ENCODE data around the gene KRTAP22-1. TPM values are rescaled to one million over a fixed set of nuclear protein-coding genes. Genes with fewer than 3 reads are reported as not detected.

The KRTAP22-1 gene
- total RNA-seq, 1 donor: not detected

GRCh38 chr21:30612132-30612531 is 11.2 kb downstream of the KRTAP22-1 start:
- Histone ChIP-seq H3K4me3 (ENCODE audit: low read length) (no peak overlapping the region), H3K27me3 (ENCODE audit: insufficient read depth, low read length) (no peaks in the 10 kb centered on the region), H3K4me1 (ENCODE audit: insufficient read depth, low read length) (no peaks in the 10 kb centered on the region), H3K9me3 (ENCODE audit: low read depth, low read length) (no peaks in the 10 kb centered on the region)

DNA sequence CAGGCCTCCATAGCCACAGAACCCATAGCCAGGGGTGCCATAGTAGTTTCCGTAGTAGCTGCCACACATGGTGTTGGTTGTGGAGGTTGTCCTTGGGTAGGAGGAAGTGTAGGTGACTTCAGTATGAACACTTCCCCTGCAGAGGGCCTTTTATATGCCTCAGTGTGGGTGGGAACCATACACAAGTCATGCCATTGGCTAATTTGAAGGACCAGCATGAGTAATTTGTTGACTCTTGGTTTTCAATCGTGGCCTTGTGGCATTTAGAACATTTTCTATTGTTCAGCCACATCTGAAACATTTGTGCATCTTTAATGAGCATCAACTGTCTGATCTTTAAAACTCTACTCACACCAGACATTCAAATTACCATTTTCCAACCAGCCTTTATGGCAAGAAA is 12.9 kb downstream of the KRTAP22-1 start, which contains the start of gene KRTAP6-1:
KRTAP6-1 (minus strand) TSS at position 95 of the 400 bp plus-strand sequence; CDS start at position 69, 26 bp downstream.
- H3K27me3 ChIP-seq (ENCODE audit: insufficient read depth, low read length): no peaks in the 10 kb centered on the region
- H3K4me1 ChIP-seq (ENCODE audit: insufficient read depth, low read length): no peaks in the 10 kb centered on the region
- H3K4me3 ChIP-seq (ENCODE audit: low read length): no peak within 1 kb of the TSS
- H3K9me3 ChIP-seq (ENCODE audit: low read depth, low read length): no peaks in the 10 kb centered on the region

- Histone ChIP-seq H3K4me1 (ENCODE audit: insufficient read depth, low read length) (no peaks in the 10 kb centered on the region), H3K4me3 (ENCODE audit: low read length) (no peak overlapping the region), H3K9me3 (ENCODE audit: low read depth, low read length) (no peaks in the 10 kb centered on the region), H3K27me3 (ENCODE audit: insufficient read depth, low read length) (no peaks in the 10 kb centered on the region)
Measured at GRCh38 chr21:30615199-30615598, 14.3 kb downstream of the KRTAP22-1 start.

GRCh38 chr21:30616125-30616524 is 15.2 kb downstream of the KRTAP22-1 start, which contains the start of gene KRTAP20-1:
Gene KRTAP20-1, plus strand, starts transcription at chr21:30616425. Its CDS starts 30 bp downstream, at chr21:30616455.
- no peaks in the 10 kb centered on the region for H3K27me3 ChIP-seq (ENCODE audit: insufficient read depth, low read length)
- H3K9me3 ChIP-seq (ENCODE audit: low read depth, low read length): no peaks in the 10 kb centered on the region
- no peak within 1 kb of the TSS for H3K4me3 ChIP-seq (ENCODE audit: low read length)
- H3K4me1 ChIP-seq (ENCODE audit: insufficient read depth, low read length): no peaks in the 10 kb centered on the region

- Histone ChIP-seq H3K27me3 (ENCODE audit: insufficient read depth, low read length) (no peaks in the 10 kb centered on the region), H3K4me1 (ENCODE audit: insufficient read depth, low read length) (no peaks in the 10 kb centered on the region), H3K4me3 (ENCODE audit: low read length) (no peak overlapping the region), H3K9me3 (ENCODE audit: low read depth, low read length) (no peaks in the 10 kb centered on the region)
Measured at GRCh38 chr21:30620080-30620479, 19.2 kb downstream of the KRTAP22-1 start.

DNA sequence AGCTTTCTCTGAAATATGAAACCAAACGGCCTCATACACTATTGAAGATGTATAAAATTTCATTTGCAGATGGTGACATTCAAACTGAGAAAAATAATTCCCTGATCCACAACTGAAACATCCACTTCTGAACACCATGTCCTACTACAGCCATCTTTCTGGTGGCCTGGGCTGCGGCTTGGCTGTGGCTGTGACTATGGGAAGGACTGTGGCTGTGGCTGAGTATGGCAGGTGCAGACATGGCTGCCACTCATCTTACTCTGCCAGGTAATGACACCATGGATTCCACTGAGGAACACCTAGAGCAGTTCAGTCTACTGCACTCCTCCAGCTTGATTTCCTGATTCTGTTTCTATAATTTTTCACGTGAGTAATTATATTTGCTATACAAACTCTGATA is 19.6 kb downstream of the KRTAP22-1 start, which contains the start of gene KRTAP20-4:
KRTAP20-4 (plus strand) TSS at position 106 of the 400 bp plus-strand sequence.
- Histone ChIP-seq H3K4me1 (ENCODE audit: insufficient read depth, low read length) (no peaks in the 10 kb centered on the region), H3K9me3 (ENCODE audit: low read depth, low read length) (no peaks in the 10 kb centered on the region), H3K27me3 (ENCODE audit: insufficient read depth, low read length) (no peaks in the 10 kb centered on the region), H3K4me3 (ENCODE audit: low read length) (no peak within 1 kb of the TSS)

- Histone ChIP-seq H3K4me1 (ENCODE audit: insufficient read depth, low read length) (no peaks in the 10 kb centered on the region), H3K4me3 (ENCODE audit: low read length) (no peak overlapping the region), H3K9me3 (ENCODE audit: low read depth, low read length) (no peaks in the 10 kb centered on the region), H3K27me3 (ENCODE audit: insufficient read depth, low read length) (no peaks in the 10 kb centered on the region)
Measured at GRCh38 chr21:30623362-30623761, 22.5 kb downstream of the KRTAP22-1 start.

DNA sequence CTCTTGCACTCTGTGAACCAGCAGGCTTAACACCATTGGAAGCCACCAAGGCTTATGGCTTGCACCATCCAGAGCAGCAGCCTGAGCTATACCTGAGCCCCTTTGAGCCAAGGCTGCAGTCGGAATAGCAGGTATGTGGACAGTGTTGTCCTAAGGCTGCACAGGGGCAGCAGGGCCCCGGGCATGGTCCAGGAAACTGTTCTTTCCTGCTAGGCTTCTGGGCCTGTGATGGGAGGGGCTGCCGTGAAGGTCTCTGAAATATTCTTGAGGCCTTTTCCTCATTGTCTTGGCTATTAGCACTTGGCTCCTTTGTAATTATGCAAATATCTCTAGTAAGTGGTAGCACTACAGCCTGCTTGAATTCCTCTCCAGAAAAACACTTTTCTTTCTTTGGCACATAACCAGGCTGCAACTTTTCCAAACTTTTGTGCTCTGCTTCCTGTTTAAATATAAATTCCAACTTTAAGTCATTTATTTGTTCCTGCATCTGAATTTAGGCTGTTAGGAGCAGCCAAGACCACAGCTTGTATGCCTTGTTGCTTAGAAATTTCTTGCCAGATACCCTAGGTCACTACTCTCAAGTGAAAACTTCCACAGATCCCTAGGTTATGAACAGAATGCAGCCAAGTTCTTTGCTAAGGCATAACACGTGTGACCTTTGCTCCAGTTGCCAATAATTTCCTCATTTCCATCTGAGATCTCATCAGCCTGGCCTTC is 24.7 kb downstream of the KRTAP22-1 start:
- Histone ChIP-seq H3K9me3 (ENCODE audit: low read depth, low read length) (no peaks in the 10 kb centered on the region), H3K27me3 (ENCODE audit: insufficient read depth, low read length) (no peaks in the 10 kb centered on the region)

GRCh38 chr21:30628109-30628508 is 27.2 kb downstream of the KRTAP22-1 start:
- Histone ChIP-seq H3K9me3 (ENCODE audit: low read depth, low read length) (no peaks in the 10 kb centered on the region), H3K4me1 (ENCODE audit: insufficient read depth, low read length) (no peaks in the 10 kb centered on the region), H3K27me3 (ENCODE audit: insufficient read depth, low read length) (no peaks in the 10 kb centered on the region), H3K4me3 (ENCODE audit: low read length) (no peak overlapping the region)

More for the DNA sequence above, 24.7 kb downstream of the KRTAP22-1 start:
- Histone ChIP-seq H3K4me3 (ENCODE audit: low read length) (no peak overlapping the region), H3K4me1 (ENCODE audit: insufficient read depth, low read length) (no peaks in the 10 kb centered on the region)

DNA sequence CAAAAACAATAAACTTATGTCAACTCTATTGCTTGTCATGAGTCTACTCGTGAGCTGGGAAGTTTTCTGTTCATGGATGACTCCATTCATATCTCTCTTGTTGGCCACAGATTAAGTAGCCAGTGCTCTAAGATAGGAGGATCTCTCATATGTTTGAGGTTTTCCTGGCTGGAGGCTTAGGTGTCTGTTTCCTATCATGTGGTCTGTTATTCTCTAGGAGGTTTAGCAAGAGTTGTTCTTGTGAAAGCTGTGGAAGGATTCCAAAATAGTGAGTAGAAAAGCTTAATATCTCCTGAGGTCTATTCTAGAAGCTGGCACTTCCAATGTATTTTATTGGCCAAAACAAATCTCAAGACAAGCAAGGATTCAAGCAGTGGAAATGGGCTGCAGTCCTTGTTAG is 28.3 kb downstream of the KRTAP22-1 start:
- Histone ChIP-seq H3K4me3 (ENCODE audit: low read length) (no peak overlapping the region), H3K4me1 (ENCODE audit: insufficient read depth, low read length) (no peaks in the 10 kb centered on the region), H3K27me3 (ENCODE audit: insufficient read depth, low read length) (no peaks in the 10 kb centered on the region), H3K9me3 (ENCODE audit: low read depth, low read length) (peaks cover under 1% of the 10 kb centered on the region)

- peak within 1 kb of the TSS; percentile 6 for H3K4me3 ChIP-seq (ENCODE audit: low read length)
- no peaks in the 10 kb centered on the region for H3K4me1 ChIP-seq (ENCODE audit: insufficient read depth, low read length)
- H3K9me3 ChIP-seq (ENCODE audit: low read depth, low read length): peaks cover 5% of the 10 kb centered on the region
- H3K27me3 ChIP-seq (ENCODE audit: insufficient read depth, low read length): no peaks in the 10 kb centered on the region
Measured at GRCh38 chr21:30634906-30635305, 34.0 kb downstream of the KRTAP22-1 start, which contains the start of gene KRTAP20-2. Gene KRTAP20-2, plus strand, starts transcription at chr21:30635206. Its CDS starts 58 bp downstream, at chr21:30635264.

DNA sequence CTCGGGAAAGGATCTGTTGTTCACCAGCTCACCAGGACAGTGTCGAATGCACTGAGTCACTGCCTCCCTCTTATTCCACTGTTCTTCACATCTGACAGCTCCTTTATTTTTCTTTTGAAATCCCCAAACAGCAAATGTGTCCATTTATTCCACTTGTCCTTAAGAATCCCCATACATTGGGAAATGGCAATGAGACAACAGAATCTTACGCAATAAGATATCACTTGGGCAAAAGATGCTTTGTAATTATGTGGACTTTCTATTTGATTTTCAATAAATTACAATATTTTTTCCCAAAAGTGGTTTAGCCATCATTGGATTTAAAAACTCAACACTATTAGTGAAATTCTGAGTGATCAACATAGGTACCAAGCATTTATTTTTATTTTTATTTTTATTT is 37.8 kb downstream of the KRTAP22-1 start:
- no peak overlapping the region for H3K4me3 ChIP-seq (ENCODE audit: low read length)
- H3K27me3 ChIP-seq (ENCODE audit: insufficient read depth, low read length): no peaks in the 10 kb centered on the region
- H3K9me3 ChIP-seq (ENCODE audit: low read depth, low read length): peaks cover 5% of the 10 kb centered on the region
- no peaks in the 10 kb centered on the region for H3K4me1 ChIP-seq (ENCODE audit: insufficient read depth, low read length)

GRCh38 chr21:30642564-30642963 is 41.7 kb downstream of the KRTAP22-1 start, which contains the start of gene KRTAP20-3:
Gene KRTAP20-3, plus strand, starts transcription at chr21:30642864.
- Histone ChIP-seq H3K4me3 (ENCODE audit: low read length) (no peak within 1 kb of the TSS), H3K4me1 (ENCODE audit: insufficient read depth, low read length) (no peaks in the 10 kb centered on the region), H3K27me3 (ENCODE audit: insufficient read depth, low read length) (no peaks in the 10 kb centered on the region), H3K9me3 (ENCODE audit: low read depth, low read length) (no peaks in the 10 kb centered on the region)

DNA sequence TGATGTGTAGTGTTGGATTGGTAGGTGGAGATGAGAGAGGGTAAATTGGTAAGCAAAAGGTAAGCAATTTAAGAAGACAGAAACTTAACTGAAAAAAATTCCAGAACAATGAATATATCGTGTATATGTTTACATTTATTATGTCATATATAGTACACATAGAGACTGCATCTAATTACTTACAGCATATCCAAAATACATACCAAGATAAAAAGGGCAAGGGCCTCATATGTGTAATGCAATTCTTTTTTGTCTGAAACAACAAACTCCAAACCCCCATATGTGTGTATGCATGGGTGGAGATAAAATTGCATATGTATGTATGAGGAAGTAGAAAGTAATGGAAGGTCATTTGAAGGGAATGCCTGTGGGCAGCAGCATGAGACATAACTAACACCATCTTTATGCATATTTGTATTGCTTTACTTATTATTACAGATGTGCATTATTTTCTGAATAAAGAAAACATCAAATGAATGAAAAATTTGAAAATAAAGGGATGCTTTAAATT is 46.1 kb downstream of the KRTAP22-1 start:
- Histone ChIP-seq H3K4me3 (ENCODE audit: low read length) (no peak overlapping the region), H3K27me3 (ENCODE audit: insufficient read depth, low read length) (no peaks in the 10 kb centered on the region), H3K4me1 (ENCODE audit: insufficient read depth, low read length) (no peaks in the 10 kb centered on the region), H3K9me3 (ENCODE audit: low read depth, low read length) (no peaks in the 10 kb centered on the region)

Measured in mononuclear cell (primary cell).